Activated CD4-positive, alpha-beta T cell treated with anti-CD3 and anti-CD28 coated beads for 4 hours (primary cell): ENCODE results near the gene PPM1G.
A peak's percentile ranks its signal among the peaks of the same experiment; 100 is the strongest.
"Not testable (repeated sequence)": the region's sequence is repeated elsewhere in the genome, so short reads cannot be mapped to it uniquely, and the experiment has no call there.

Experiments
- DNase-seq, 2 donors: peaks; one replicate each; pipeline ENCODE4 v3.0.0-alpha.2; 2020

PPM1G gene

GRCh38 chr2:27375513-27376099, 33.8 kb downstream of the PPM1G start:
- DNase-seq = no peak

GRCh38 chr2:27373567-27373966, 35.8 kb downstream of the PPM1G start:
- no peak for DNase-seq

DNA sequence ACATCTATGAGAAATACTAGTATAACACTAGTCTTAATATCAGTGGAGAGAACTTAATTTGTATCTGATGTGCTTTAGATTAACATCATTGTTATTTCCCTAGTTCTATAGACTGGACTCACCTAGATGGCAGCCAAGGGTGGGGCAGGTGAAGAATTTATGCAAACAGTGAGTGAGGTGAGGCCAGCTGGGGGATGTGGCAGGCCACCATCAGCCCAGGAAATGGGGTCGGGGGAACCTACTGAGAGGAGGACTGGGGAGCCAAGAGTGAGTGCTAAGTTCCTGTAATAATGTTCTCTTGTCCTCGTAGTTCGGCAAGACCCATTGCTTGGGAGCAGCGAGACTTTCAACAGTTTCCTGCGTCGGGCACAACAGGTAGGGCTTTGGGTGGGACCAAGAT, 36.5 kb downstream of the PPM1G start:
- no peak for DNase-seq

- DNase-seq = peak in 1 of 2 donors; percentile 30
Observed at GRCh38 chr2:27370816-27371620, 38.4 kb downstream of the PPM1G start.

- DNase-seq = peak; percentile 98 to 99
Observed at GRCh38 chr2:27370026-27370815, 39.2 kb downstream of the PPM1G start, which contains the start of the genes EIF2B4 and SNX17. Gene EIF2B4 (minus strand): TSS chr2:27370338. CDS start chr2:27370314, 24 bp downstream. Gene SNX17 (plus strand): TSS chr2:27370616. CDS start chr2:27370744, 128 bp downstream.

DNA sequence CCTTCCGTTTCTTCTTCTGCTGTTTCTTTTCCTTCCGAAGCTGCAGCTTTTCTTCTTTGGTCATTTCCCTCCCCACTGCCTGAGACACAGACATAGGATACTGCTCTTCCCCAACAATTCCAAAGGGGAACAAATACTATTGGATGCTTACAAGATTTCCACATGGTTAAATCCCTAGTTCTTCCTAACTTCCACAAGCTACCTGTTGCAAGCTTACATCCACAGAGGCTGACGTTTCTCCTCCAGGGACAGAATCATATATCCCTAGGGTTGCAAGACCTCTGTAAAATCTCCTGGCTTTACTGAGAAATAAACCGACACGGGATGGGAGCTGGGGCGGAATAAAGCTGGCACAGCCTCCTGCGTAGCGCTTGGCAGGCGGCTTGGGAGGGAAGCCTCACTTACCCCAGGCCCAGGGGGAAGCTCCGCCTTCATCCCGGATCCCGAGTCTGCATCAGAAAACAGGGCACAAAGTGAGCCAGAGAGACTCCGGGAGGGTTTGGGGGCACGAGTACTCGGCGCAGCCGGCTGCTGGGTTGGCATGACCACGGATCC, 39.8 kb downstream of the PPM1G start:
- no peak for DNase-seq

DNA sequence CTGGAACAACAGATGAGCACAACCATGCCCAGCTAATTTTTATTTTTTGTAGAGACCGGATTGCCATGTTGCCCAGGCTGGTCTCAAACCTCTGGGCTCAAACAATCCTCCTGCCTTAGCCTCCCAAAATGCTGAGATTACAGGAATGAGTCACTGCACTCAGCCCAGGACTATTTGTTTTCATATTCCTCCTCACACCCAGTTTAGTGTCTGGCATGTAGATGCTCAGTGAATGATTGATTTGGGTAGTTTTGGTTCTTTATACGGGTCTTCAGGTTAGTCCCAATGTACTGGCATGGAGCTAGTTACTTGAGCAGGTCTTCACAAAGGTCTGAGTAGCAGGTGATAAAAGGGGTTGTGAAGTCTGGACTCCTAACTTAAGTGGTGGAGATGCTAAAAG, 45.5 kb downstream of the PPM1G start:
- DNase-seq = no peak

DNA sequence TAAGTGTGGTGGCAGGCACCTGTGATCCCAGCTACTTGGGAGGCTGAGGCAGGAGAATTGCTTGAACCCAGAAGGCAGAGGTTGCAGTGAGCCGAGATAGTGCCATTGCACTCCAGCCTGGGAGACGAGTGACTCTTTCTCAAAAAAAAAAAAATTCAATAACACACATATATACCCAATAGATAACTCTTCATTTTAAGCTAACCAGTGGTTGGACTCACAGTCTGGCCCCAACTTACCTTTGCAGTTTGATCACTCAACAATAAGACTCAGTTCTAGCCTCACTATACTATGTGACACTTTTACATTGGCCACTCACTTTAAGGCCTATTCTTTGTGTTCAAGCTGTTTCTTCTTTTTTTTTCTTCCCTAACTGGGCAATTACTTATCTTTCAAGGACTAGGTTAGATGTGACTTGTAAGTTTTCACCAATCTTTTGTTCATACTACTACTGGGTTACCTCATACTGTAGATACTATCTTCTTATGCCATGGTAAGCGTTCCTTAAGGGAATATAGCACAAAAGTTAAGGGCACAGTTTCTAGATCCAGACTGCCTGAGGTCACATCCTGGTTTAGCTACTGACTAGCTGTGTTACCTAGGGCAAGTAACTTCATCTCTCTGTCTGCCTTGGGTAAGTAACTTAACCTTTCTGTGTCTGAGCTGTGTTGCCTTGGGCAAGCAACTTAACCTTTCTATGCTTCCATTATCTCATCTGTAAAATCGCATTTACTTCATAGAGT, 46.5 kb downstream of the PPM1G start:
- no peak for DNase-seq

- DNase-seq = peak; percentile 91 to 93
Observed at GRCh38 chr2:27356382-27357181, 52.8 kb downstream of the PPM1G start, which contains the start of gene GTF3C2. Gene GTF3C2 (minus strand): TSS chr2:27356764. CDS start chr2:27343554, 13,210 bp downstream.

DNA sequence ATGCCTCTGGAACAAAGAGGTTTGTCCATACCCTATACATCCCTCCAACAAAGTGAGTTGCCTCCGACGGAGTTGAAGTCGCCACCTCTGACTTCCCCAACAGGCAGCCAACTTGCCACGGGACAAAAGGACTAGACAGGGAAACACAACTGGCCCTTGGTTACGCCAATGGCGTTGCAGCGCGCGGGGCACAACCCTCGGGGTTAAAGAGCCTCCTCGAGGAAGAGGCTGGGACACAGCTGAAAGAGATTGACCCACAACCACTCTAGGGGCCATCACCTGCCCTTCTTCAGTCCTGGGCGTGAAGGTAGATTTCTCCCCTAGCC, 53.4 kb downstream of the PPM1G start:
- no peak for DNase-seq

DNA sequence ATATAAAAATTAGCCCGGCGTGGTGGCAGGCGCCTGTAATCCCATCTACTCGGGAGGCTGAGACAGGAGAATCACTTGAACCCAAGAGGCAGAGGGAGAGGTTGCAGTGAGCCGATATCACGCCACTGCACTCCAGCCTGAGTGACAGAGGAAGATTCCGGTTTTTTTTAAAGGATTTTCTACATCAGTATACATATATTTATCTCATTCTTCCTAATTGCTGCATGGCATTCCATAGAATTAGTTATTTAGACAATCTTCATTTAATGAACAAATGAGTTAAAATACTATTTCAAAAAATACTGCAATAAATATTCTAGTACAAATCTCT, 54.8 kb downstream of the PPM1G start:
- no peak for DNase-seq

- no peak for DNase-seq
Observed at GRCh38 chr2:27353762-27354596, 55.4 kb downstream of the PPM1G start.

GRCh38 chr2:27353386-27353761, 56.0 kb downstream of the PPM1G start:
- DNase-seq = not testable (repeated sequence)

- DNase-seq = no peak
Observed at GRCh38 chr2:27351802-27352598, 57.4 kb downstream of the PPM1G start.

GRCh38 chr2:27350106-27350693, 59.2 kb downstream of the PPM1G start:
- no peak for DNase-seq

DNA sequence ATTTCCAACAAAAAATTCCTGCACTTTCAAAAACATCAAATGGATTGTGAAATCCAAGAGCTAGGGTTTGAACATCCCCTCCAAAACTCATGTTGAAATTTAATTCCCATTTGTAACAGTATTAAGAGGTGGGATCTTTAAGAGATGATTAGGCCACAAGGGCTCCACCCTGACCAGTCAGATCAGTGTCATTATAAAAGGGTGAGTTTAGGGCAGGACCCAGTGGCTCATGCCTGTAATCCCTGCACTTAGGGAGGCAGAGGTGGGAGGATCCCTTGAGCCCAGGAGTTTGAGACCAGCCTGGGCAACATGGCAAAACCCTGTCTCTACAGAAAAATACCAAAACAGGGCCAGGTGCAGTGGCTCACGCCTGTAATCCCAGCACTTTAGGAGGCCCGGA, 61.8 kb downstream of the PPM1G start:
- DNase-seq = no peak

- DNase-seq = no peak
Observed at GRCh38 chr2:27336173-27336572, 73.2 kb downstream of the PPM1G start.

- DNase-seq = no peak
Observed at GRCh38 chr2:27335311-27335710, 74.1 kb downstream of the PPM1G start.
